Measurements from ENCODE around the gene ELMO1.

Gene ELMO1

DNA sequence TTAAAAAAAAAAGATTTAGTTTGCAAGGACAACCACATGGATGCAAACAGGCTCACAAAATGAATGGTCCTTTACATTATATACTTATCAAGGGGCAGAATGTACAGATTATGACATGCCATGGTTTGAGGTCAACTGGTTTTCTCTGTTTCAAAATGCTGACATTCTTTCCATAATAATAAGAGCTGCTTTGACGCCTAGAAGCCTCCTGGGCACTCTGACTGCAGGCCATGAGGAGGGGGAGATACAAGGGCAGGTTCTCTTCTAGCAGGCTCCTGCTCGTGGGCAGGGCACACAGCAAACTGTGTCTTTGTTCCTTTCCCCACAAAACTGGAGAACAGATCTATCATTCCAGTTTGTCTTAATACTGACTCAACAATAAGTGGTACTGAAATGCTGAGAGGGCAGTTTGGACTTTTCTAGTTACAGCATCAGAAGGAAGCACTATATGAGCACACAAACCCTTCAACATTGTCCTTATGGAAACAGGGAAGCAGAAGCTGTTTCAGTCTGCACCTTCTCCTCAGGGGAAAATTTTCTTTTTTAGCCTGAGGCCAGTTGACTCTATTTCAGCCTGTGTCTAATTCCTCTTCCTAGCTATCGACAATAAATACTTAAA is 409.4 kb downstream of the ELMO1 start:
- no peak for DNase-seq

GRCh38 chr7:37038706-37039105 is 410.0 kb downstream of the ELMO1 start:
- DNase-seq, result no peak

DNA sequence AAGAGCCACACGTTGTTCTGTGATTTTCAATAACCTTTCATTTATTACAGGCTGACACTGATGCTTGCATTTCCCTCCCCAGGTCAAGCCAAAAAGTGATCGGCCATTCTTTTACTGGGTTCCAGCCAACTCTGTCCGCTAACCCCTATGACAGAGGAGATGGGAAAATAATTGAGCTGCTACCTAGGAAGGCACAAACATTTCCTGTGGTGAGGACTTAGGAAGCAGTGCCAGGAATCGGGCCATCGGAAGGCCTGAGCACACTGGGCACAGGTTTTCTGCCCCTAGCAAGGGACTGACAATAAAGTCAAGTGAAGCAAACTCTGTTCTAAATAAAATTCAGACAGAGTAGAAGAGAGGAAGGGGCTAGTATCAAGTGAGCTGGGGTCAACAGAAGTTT is 411.4 kb downstream of the ELMO1 start:
- DNase-seq, result no peak

GRCh38 chr7:37035631-37036030 is 413.0 kb downstream of the ELMO1 start:
- no peak for DNase-seq

- DNase-seq, result no peak
Observed at GRCh38 chr7:37033141-37033540, 415.5 kb downstream of the ELMO1 start.

DNA sequence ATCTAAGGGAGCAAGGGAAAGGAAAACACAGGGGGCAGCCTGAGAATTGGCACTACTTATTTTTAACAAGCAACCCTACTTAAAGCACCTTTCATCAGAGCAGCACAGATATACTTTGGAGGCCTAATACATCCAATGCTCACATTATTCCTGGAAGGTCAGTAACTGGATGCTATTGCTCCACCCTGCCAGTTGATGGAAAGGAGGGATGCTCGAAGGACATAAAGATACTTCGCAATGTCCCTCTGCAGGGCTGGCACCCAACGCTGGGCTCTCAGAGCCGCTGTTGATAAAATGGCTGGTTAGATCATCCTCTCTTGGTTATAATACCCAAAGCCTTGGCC is 416.4 kb downstream of the ELMO1 start:
- DNase-seq, result no peak

GRCh38 chr7:37031571-37032257 is 416.9 kb downstream of the ELMO1 start:
- no peak for DNase-seq

GRCh38 chr7:37028909-37029440 is 419.7 kb downstream of the ELMO1 start:
- no peak for DNase-seq

DNA sequence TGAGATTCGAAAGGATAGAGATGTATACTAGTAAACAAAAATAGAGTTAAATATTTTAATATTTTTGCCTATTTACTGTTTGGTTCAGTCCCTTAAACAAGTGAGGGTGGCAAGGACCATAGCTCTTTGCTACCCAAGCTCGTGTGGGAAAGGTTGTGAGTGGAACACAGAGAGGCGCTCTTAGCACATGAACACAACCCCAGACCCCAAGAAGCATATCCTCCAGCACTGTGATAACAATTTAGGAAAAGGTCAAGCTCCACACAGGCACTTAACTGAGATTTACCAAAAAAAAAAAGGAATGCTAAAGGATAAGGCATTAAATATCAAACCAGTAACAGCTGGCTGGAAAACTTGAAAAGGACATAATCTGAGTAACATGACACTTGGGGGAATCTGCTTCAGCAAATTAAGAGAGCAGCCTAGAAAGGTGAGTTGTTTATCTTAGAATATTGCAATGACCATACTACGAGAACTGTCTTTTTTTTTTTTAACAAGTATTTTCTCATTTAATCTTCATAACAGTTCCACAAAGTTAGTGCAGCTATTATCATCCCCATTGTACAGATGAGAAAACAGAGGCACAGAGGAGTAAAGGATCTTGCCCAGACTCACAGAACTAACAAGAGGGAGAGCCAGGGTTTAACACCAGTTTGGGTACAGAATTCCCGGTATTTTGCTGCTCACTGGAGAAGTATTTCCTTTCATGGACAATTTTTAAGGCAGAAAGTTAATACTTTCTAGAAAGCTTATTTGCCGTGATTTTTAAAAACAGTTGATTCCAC is 420.9 kb downstream of the ELMO1 start:
- DNase-seq, result no peak

GRCh38 chr7:37027104-37027503 is 421.6 kb downstream of the ELMO1 start:
- DNase-seq, result no peak

DNA sequence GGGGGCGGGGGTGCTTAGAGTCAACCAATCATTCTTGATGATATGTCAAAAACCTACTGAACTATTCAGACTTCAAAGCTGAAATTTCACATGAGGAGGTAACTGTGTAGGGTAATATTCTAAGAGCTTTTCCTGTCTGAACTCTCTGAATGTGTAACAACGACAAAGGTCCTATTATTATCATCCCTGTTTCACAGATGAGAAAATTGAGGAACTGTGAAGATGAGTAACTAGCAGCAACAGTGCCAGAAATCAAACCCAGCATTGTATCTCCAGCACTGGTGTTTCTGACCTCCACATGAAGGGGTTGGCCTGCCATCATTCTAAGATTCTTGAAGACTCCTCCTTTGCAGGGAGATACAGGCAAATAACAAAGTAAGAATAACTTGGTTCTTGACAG is 429.7 kb downstream of the ELMO1 start:
- DNase-seq, result no peak

GRCh38 chr7:37016064-37016878 is 432.4 kb downstream of the ELMO1 start:
- no peak for DNase-seq

DNA sequence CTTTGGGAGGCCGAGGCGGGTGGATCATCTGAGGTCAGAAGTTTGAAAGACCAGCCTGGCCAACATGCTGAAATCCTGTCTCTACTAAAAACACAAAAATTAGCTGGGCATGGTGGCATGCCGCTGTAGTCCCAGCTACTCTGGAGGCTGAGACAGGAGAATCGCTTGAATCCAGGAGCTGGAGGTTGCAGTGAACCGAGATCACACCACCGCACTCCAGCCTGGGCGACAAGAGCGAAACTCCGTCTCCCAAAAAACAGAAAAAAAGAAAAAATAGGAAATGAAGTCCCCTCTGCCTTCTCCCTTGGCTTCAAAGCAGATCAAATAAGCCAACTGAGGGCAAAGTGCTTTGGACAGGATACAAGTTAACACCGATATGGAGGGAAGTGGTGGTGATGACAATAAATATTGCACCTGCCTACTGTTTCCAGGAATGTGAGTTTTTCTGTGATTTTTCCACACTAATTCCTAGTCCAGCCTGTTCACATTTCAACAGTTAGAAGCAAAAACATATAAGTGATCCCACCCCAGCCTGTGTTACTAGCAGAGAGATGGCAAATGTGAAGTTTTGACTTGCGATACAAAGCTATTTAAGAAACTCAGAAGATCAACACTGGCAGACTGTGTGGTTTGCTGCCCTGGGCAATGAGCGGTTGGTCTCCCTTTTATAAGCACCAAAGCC is 433.2 kb downstream of the ELMO1 start:
- no peak for DNase-seq

DNA sequence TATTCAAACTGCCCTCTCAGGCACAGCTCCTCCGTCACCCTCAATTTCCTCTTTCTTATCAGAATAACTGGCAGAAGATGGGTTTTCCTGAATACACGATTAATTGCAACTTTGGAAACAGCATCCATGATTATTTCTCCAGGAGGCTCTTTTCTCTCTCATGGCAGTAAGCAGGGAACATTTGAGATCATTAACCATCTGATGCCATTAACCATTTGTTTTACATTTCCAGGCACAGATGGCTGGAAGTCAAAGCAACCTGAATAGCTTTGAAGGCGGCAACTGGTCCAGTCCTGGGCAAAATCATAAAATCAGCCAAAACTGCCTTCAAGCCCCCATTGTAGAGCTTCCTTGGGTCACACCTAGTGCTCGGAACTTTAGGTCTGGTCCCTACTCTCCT is 434.9 kb downstream of the ELMO1 start:
- no peak for DNase-seq

DNA sequence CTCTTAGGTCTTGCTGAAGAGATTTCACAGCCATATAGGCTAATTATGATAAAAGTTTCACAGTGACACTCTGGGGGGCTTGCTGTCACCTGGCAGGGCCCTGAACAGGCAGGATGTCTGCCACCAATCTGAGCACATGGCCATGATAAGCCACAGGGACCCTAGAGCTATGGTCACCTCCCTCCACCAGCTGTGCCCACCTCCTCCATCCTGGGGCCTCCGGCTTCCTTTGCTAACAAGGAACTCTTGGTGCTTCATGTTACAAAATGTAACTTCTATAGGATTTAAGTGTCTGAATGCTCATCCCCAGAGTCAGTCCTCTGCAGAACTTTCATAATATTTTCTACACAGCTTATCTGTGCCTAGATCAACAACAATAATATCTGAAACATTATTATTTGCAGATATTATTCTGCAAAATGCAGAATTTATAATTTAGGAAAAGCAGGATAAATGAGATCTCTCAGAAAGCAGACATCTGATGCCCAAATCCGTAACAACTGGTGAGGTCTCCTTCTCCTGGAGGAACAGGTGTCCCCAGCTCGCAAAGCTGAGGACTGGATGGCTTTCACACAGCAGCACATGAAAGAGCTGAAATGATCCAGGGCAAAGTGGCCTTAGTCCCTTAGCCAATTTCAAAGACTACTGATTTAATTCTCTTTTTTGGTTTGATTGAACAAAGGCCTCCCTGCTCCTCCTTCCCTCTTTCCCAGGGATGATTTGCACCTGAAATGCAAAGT is 437.3 kb downstream of the ELMO1 start:
- no peak for DNase-seq

DNA sequence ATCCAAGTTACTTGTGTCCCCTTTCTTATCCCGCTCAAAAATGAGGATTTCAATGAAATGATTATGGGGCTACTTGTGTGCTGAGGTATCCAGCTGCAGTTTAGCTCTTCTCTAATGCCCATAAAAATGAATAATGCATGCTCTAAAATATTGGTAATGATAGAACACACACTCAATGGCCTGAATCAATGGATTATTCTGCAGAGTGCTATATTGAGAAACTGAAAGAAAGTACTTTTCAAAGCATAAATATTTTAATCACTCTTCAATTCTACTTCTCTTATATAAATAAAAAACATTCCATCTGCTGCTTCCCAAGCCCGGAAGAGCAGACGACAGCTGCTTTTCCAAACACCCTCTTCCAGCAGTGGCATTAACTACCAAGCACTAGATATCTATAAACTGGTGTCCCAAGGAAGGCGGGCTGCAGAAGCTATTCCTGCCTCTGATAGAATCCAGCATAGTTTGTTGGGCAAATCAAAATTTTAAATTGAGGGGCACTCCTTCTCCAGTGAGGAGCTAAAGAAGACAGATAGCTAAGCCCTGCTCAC is 439.5 kb downstream of the ELMO1 start:
- DNase-seq, result no peak

DNA sequence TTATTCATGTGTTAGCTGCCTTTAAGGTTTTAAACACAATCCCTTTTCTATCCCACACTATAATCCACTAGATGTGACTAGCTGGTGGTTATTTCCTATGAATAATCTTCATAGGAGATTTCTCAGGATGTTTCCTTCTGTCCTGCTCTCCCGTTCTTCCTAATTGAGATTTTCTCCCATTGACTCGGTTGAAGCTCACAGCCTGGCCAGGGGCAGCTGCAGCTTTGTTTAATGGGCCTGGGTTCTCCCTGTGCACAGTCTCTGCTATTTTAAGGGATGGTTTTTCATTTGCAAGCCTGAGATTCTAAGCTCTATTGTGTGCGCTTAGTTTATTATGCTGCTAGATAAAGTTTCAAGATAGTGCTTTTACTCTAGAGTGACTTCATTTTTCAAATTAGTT is 441.0 kb downstream of the ELMO1 start:
- no peak for DNase-seq

DNA sequence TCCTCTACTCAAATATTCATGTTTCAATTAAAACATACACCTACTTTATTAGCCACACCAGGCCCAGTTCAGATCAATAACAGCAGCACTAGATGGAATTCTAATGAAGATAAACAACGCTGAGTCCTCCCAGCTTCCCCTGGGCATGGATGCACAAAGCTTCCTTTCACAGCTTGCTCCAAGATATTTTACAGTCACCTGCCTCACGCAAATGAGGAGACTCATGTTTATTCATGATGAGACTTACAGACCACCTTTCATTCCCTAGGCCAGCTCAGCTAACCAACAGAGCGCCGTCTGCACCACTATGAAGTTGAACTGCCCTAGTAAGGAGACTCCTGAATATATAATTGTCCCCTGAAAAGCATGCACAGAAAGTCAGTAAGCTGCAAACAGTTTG is 441.4 kb downstream of the ELMO1 start:
- DNase-seq, result no peak

DNA sequence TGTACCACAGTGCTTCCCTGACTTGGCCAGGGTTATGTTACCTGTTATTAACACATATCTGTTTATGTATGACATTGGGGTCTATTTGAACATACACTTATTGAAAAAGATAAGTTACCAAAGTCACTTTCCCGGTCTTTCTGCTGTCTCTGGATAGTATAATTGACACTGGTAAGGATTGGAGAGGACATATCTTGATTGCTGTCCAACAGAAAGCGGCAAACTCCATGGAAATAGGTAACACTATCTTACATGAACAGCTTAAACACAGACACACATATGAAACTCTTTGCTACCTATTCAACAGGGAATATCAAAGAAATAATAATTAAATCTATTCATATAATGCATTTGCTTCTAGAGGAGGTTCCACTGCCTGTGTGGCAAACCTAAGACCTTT is 441.9 kb downstream of the ELMO1 start:
- DNase-seq, result no peak

GRCh38 chr7:37000511-37000910 is 448.2 kb downstream of the ELMO1 start:
- no peak for DNase-seq

All from CD4-positive, alpha-beta T cell treated with Interleukin-12 subunit alpha and Interleukin-12 subunit beta, for 1 hour (primary cell).